Chondrocyte (in vitro differentiated cells): ENCODE results near the gene SBNO2. TPM values are rescaled to one million over a fixed set of nuclear protein-coding genes. Genes with fewer than 3 reads are reported as not detected.

Experiments
- DNase-seq: peaks from one replicate; pipeline ENCODE4 v3.0.0; 2021; ENCODE audit warnings: mixed read lengths, low spot score
- H3K27ac Mint-ChIP-seq: one replicate; pipeline ENCODE4 v1.8.0; 2021; ENCODE audit warnings: mild to moderate bottlenecking, moderate library complexity, mixed read lengths; ENCODE audit not compliant: unreplicated experiment
- H3K27me3 Mint-ChIP-seq: 2 replicates; pipeline ENCODE4 v1.8.0; 2021; ENCODE audit warnings: low read depth, mixed read lengths
- H3K36me3 Mint-ChIP-seq: 2 replicates; pipeline ENCODE4 v1.8.0; 2021; ENCODE audit warnings: low read depth, mixed read lengths
- H3K4me1 Mint-ChIP-seq: 2 replicates; pipeline ENCODE4 v1.8.0; 2021; ENCODE audit warnings: low read depth, mild to moderate bottlenecking, mixed read lengths
- H3K4me3 Mint-ChIP-seq: one replicate; pipeline ENCODE4 v1.8.0; 2021; ENCODE audit warnings: mild to moderate bottlenecking, moderate library complexity, mixed read lengths; ENCODE audit not compliant: unreplicated experiment
- H3K9me3 Mint-ChIP-seq: 2 replicates; pipeline ENCODE4 v1.8.0; 2021; ENCODE audit warnings: low read depth, mixed read lengths
- CTCF ChIP-seq: fragments of 200-600 bp; sonication (generic); IDR thresholded peaks from 2 replicates; pipeline ENCODE4 v1.5.0; 2021; ENCODE audit warnings: antibody characterized with exemption, mild to moderate bottlenecking, moderate library complexity
- total RNA-seq: library from RNA; stranded (reverse); gene quantifications from 3 replicates; pipeline ENCODE4 v1.2.1, GENCODE V29; 2021

SBNO2 gene
- total RNA-seq, 1 donor from 2014 or later: 45.6 TPM

GRCh38 chr19:1220976-1221903 is 47.2 kb upstream of the SBNO2 start:
- H3K27me3 Mint-ChIP-seq: no peaks in the 10 kb centered on the region
- H3K9me3 Mint-ChIP-seq: no peaks in the 10 kb centered on the region
- no peak overlapping the region for H3K27ac Mint-ChIP-seq
- peak; percentile 82 for TF ChIP-seq CTCF
- H3K4me1 Mint-ChIP-seq: peaks cover 8% of the 10 kb centered on the region
- no peak for DNase-seq
- no peak overlapping the region for H3K4me3 Mint-ChIP-seq
- no peaks in the 10 kb centered on the region for H3K36me3 Mint-ChIP-seq

- peaks cover 16% of the 10 kb centered on the region for H3K4me1 Mint-ChIP-seq
- H3K36me3 Mint-ChIP-seq: no peaks in the 10 kb centered on the region
- H3K9me3 Mint-ChIP-seq: no peaks in the 10 kb centered on the region
- no peak overlapping the region for H3K4me3 Mint-ChIP-seq
- no peak overlapping the region for H3K27ac Mint-ChIP-seq
- DNase-seq: no peak
- no peaks in the 10 kb centered on the region for H3K27me3 Mint-ChIP-seq
- TF ChIP-seq CTCF: no peak
These were observed 46.4 kb upstream of the SBNO2 start for GRCh38 chr19:1220477-1220930.

- Mint-ChIP-seq H3K9me3 (no peaks in the 10 kb centered on the region), H3K4me1 (peaks cover 21% of the 10 kb centered on the region), H3K27me3 (no peaks in the 10 kb centered on the region), H3K36me3 (no peaks in the 10 kb centered on the region), H3K4me3 (no peak overlapping the region), H3K27ac (no peak overlapping the region)
- no peak for DNase-seq
- no peak for TF ChIP-seq CTCF
These were observed 45.9 kb upstream of the SBNO2 start for GRCh38 chr19:1219786-1220476.

- Mint-ChIP-seq H3K4me3 (no peak overlapping the region), H3K4me1 (peaks cover 31% of the 10 kb centered on the region), H3K9me3 (no peaks in the 10 kb centered on the region), H3K27ac (no peak overlapping the region), H3K36me3 (no peaks in the 10 kb centered on the region), H3K27me3 (no peaks in the 10 kb centered on the region)
- no peak for TF ChIP-seq CTCF
- DNase-seq: no peak
These were observed 44.9 kb upstream of the SBNO2 start for GRCh38 chr19:1218751-1219567.

GRCh38 chr19:1217366-1217765 is 43.3 kb upstream of the SBNO2 start:
- no peak for DNase-seq
- no peaks in the 10 kb centered on the region for H3K9me3 Mint-ChIP-seq
- no peak overlapping the region for H3K27ac Mint-ChIP-seq
- TF ChIP-seq CTCF: no peak
- no peak overlapping the region for H3K4me3 Mint-ChIP-seq
- H3K36me3 Mint-ChIP-seq: peaks cover 4% of the 10 kb centered on the region
- H3K4me1 Mint-ChIP-seq: peaks cover 41% of the 10 kb centered on the region
- H3K27me3 Mint-ChIP-seq: no peaks in the 10 kb centered on the region
